ENCODE data around the gene AUH. TPM values are rescaled to one million over a fixed set of nuclear protein-coding genes. Genes with fewer than 3 reads are reported as not detected.

AUH gene
- total RNA-seq, 1 experiment from 2014 or later, result 21.7 TPM

DNA sequence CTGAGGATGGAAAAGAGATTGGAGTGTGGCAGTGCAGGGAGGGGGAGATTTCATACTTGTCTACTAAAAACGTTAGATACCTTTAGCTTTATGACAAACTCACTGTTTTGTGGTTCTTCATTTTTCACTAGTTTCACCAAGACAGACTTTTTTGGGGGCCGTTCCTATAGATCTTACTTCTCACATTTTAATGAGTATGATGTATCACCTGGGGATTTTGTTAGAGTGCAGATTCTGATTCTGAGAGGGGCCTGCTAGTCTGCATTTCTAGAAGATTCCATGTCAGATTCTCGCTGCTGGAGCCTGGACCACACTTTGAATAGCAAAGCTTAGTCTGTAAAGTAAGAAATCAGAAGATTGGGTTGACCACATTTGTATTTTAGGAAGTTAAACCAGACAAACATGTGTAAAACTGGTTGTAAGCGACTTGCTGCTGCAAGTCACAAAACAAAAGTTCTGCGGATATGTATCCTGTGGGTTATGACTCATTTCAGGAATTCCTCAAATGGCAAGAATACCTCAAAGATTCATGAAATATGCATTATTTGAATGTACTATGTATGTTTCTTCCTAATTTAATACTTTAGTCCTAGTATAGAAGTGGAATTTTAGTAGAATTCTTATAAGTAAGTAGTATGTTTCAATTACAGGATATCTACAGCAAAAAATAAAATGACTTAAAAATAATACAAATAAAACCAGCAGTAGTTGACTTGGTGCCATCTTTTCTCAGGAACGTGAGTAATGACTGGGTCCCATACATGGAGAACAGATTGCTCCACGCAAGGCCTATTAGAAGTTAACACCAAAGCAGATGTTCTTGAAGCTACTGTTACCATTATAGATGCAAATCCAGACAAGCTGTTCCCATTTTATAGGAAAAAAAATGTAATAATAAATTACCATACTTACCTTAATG lies 34.1 kb upstream of the AUH start:
- Histone ChIP-seq H3K23me2 (ENCODE audit: insufficient read length, low read depth, low read length, poor library complexity, severe bottlenecking) (no peaks in the 10 kb centered on the region), H4K91ac (ENCODE audit: insufficient read length, low read depth, low read length) (no peak overlapping the region), H2BK15ac (ENCODE audit: low read depth, low read length) (no peak overlapping the region), H2BK20ac (ENCODE audit: low read depth, low read length, poor library complexity, severe bottlenecking) (no peak overlapping the region), H3K23ac (ENCODE audit: insufficient read length, low read depth, low read length) (no peak overlapping the region), H3K4me2 (ENCODE audit: insufficient read depth, insufficient read length, low read length) (no peak overlapping the region), H3K79me2 (ENCODE audit: insufficient read depth, low read length) (no peaks in the 10 kb centered on the region), H3K9ac (ENCODE audit: extremely low read depth, insufficient read length, low read length) (no peak overlapping the region), H3K14ac (ENCODE audit: insufficient read depth, low read length) (no peak overlapping the region), H2AFZ (ENCODE audit: low read length) (no peak overlapping the region), H3K27me3 (ENCODE audit: insufficient read depth, low read length) (no peaks in the 10 kb centered on the region), H3K4me1 (ENCODE audit: insufficient read depth, low read length) (no peaks in the 10 kb centered on the region), H4K5ac (ENCODE audit: insufficient read length, low read depth, low read length) (no peak overlapping the region), H3K9me3 (ENCODE audit: control insufficient read depth, low read depth, low read length) (no peaks in the 10 kb centered on the region), H3K79me1 (ENCODE audit: insufficient read depth, low read depth, low read length, poor library complexity, severe bottlenecking) (no peaks in the 10 kb centered on the region), H3T11ph (ENCODE audit: low read length) (no peak overlapping the region), H2BK12ac (ENCODE audit: insufficient read length, low read depth, low read length) (no peak overlapping the region), H2BK120ac (ENCODE audit: low read depth, low read length, poor library complexity, severe bottlenecking) (no peak overlapping the region), H3K56ac (ENCODE audit: insufficient read length, low read depth, low read length) (no peak overlapping the region), H3K27ac (ENCODE audit: insufficient read length, low read depth, low read length) (no peak overlapping the region), H2BK5ac (ENCODE audit: insufficient read length, low read length) (no peak overlapping the region), H3K18ac (ENCODE audit: insufficient read length, low read depth, low read length) (no peak overlapping the region), H2AK5ac (ENCODE audit: insufficient read length, low read length) (no peak overlapping the region), H4K20me1 (ENCODE audit: control insufficient read depth, insufficient read depth, insufficient read length) (no peaks in the 10 kb centered on the region), H3K4ac (ENCODE audit: low read depth, low read length) (no peak overlapping the region), H4K8ac (replicated peaks; ENCODE audit: insufficient read length, low read depth, low read length) (no peak overlapping the region)
- Mint-ChIP-seq H3K9me3 (no peaks in the 10 kb centered on the region), H3K4me1 (no peaks in the 10 kb centered on the region), H3K27me3 (ENCODE audit: low read depth) (no peaks in the 10 kb centered on the region; the same call in 1 of the 2 replicates), H3K36me3 (ENCODE audit: insufficient read depth in 1 of 3, low read depth in 3 of 3) (no peaks in the 10 kb centered on the region; a peak in 1 of 7 replicates), H3K27ac (no peak overlapping the region), H3K4me3 (no peak overlapping the region)
- no CpG with 5 or more reads among the region's 7 CpGs for WGBS (ENCODE audit: extremely low coverage, insufficient read length, low lambda C conversion rate)
- DNase-seq, result no peak
- TF ChIP-seq, protein P1, sequence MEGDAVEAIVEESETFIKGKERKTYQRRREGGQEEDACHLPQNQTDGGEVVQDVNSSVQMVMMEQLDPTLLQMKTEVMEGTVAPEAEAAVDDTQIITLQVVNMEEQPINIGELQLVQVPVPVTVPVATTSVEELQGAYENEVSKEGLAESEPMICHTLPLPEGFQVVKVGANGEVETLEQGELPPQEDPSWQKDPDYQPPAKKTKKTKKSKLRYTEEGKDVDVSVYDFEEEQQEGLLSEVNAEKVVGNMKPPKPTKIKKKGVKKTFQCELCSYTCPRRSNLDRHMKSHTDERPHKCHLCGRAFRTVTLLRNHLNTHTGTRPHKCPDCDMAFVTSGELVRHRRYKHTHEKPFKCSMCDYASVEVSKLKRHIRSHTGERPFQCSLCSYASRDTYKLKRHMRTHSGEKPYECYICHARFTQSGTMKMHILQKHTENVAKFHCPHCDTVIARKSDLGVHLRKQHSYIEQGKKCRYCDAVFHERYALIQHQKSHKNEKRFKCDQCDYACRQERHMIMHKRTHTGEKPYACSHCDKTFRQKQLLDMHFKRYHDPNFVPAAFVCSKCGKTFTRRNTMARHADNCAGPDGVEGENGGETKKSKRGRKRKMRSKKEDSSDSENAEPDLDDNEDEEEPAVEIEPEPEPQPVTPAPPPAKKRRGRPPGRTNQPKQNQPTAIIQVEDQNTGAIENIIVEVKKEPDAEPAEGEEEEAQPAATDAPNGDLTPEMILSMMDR (conservative IDR thresholded peaks at IDR 0.05), result no peak
